GM20431 (cell line): ENCODE results near the gene ZNF575.

Experiments used
- in situ Hi-C: fragments of 300-500 bp; cut with MseI, MboI; formaldehyde crosslinking; loops from one replicate; pipeline ENCODE4 v1.15.0; 2020; ENCODE audit warnings: low sequenced_read_pairs; ENCODE audit not compliant: unreplicated experiment

ZNF575 gene

DNA sequence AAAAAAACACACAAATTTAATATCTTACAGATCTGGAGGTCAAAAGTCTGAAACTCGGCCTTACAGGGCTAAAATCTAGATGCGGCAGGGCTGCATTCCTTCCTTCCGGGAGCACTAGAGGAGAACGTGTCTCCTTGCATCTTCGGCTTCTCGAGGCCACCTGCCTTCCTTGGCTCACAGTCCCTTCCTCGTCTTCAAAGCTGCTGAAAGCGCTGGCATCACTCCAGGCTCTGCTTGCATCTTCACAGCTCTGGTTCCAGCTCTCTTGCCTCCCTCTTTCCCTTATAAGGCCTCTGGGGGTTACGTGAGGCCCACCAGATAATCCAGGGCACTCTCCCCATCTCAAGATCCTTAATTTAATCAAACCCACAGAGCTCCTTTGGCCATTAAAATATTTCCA, 31.8 kb downstream of the ZNF575 start:
- in situ Hi-C loops: no loop called here

- in situ Hi-C loops: no loop called here
Measured at GRCh38 chr19:43569657-43570056, 36.7 kb downstream of the ZNF575 start.

- in situ Hi-C loops: no loop called here
Measured at GRCh38 chr19:43570174-43570791, 37.3 kb downstream of the ZNF575 start.

DNA sequence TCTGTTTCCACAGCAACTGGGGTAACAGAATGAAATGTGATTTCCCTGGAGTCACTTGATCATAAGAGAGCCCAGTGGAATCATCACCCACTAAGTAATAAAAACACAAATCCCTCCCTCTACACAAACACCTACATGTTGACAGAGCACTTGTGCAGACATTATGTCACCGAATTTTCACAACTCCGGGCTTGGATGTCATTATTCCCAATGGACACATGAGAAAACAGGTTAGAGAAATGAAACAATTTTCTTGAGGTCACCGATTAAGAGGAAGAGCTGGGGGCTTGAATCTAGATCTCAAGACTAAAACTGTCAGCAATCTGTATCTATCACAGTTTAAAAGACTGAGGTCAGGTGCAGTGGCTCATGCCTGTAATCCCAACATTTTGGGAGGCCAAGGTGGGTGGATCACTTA, 39.2 kb downstream of the ZNF575 start:
- in situ Hi-C loops: no loop called here

DNA sequence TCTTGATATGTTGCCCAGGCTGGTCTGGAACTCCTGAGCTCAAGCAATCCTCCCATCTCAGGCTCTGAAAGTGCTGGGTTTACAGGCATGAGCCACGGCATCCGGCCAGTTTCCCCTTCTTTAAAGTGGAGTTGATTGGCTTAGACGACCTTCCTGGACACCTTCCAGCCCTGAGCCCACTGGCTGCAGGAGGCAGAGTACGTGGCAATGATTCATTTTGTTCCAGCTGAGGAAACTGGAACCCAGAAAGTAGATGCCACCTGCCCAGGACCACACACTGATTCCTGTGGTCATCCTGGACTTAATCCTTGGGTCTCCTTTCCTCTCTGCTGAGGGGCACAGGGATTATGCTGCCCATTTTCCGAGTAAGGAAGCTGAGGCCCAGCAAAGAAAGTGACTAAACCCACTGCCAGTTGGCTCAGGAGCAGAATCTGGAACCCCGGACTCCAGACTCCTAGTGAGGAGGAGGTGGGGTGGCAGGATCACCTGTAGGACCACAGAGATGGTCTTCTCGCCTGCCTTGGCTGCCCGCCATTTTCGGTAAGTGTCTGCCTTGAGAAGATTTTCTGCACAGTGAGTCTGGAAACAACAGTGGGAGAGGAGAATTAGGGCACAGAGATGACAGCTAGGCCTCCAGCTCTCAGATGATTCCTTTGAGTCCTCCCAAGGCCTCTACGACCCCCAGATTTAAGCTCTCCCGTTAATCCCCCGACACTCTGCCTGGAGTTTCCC, 41.6 kb downstream of the ZNF575 start:
- in situ Hi-C loops: no loop called here

DNA sequence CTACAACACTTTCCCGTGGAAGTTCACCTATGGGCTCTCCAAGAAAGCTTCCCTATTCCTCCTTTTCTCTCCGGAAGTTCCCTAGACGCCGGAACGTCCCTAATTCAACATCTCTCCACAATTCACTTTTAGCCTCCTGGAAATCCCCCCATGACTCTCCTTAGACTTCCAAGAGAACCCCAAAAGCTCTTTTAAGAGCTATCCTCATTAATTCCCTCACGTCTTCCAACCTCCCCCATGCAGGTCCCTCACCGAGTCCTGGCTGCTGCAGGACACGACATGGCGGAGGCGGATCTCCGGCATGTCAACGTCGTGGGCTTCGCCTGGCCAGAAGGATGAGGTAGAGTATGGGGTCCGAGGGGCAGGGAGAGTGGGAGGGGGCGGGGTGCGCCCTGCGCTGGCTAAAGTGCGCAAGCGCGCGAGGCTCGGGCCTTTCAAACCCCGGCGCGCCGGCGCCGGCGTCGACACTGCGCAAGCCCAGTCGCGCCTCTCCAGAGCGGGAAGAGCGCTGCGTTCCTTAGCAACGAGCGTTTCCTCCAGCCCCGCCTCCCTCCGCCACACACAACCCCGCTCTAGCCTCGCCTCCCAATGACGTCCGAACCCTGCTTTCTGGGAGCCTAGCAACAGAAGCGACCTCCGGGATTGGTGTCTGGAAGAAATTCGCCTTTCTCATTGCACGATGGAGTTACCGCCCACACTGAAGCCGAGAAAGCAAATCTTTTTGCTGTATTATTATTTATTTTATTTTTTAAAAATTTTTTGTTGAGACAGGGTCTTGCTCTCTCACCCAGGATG, 42.4 kb downstream of the ZNF575 start, which contains the start of the genes PINLYP and XRCC1:
Gene PINLYP (plus strand): TSS at position 646 of the 795 bp plus-strand sequence. CDS start 1,391 bp downstream, outside the sequence.
Gene XRCC1 (minus strand): TSS at position 372 of the 795 bp plus-strand sequence. CDS start 69 bp downstream, at position 303.
- in situ Hi-C loops: no loop called here

DNA sequence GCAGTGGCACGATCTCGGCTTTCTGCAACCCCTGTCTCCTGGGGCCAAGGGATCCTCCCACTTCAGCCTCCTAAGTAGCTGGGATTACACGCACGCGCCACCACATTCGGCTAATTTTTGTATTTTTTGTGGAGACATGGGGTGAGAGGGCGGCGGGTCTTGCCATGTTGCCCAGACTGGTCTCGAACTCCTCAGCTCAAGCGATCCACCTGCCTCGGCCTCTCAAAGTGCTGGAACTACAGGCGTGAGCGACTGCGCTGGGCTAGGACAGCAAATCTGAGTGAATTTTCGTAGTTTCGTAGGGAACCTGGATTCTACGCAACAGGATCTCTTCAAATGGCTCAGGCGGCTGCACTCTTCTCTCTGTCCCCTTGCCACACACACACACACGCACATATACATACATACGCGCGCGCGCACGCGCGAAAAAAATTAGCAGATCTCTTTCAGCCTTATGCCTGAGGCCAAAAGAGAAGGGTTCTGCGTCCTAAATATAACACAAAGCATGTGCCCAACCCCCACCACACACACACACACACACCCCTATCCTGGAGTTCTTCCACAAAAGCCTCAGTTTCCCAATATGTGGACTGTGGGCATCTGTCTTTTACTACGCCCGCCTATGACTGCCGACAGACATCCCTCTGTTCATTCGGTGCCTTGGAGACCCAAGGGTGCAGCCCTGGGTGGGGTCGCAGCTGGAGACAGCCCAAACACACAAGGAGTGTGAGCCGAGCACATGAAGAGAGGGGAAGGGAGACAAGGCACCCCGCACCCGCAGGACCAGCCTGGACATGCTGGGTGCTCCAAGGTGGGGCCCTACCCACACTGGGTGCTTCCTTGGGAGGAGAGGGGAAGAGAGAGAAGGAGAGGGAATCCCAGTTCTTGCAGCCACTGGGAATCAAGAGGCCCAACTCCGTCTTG, 43.2 kb downstream of the ZNF575 start:
- in situ Hi-C loops: no loop called here

DNA sequence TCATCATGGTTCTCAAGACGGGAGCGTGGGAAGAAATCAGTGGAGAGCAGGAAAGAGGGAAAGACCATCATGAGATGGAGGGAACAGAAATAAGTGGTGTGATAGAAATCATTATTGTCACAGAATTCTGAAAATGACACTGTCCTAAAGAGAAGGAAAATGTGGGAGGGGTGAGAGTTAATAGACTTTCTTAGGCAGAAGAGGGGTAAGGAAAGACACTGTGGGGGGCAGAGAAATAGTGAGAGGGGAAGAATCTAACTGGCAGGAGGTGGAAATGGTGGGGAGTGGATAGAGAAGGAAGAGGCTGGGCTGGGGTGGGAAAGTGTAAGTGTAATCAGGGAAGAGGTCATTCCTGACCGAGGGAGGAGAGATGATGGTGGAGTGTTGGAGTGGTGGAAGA, 45.8 kb downstream of the ZNF575 start:
- in situ Hi-C loops: no loop called here

DNA sequence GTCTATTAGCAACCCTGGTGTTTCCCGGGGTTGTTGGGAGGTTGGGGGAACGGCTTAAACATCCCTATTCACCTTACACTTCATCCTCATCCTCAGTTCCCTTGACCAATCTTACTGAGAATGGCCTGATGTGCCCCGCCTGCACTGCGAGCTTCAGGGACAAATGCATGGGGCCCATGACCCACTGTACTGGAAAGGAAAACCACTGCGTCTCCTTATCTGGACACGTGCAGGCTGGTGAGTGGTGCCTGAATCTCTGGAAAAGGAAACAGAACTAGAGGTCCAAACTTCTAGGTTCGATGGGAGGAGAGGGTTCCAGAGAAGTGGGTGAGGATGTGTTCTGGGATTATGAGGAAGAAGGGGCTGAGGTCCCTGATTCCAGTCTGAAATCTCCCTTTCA, 48.5 kb downstream of the ZNF575 start:
- in situ Hi-C loops: no loop called here

DNA sequence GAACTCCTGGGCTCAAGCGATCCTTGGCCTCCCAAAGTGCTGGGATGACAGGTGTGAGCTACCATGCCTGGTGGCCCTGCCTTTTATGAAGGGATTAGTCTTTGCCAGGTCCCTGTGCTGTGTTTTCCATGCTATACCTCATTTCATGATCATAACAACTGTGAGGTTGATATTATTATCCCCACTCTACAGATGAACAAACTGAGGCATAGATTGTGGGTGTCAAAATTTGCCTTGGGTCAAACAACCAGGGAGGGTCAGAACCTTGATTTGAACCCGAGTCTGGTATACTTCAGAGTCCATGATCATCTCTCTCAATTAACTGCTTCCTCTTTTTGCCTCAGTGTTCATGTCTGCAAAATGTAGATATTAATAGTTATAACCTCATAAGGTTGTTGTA, 49.5 kb downstream of the ZNF575 start:
- in situ Hi-C loops: no loop called here

GRCh38 chr19:43584484-43584883, 51.5 kb downstream of the ZNF575 start:
- in situ Hi-C loops: no loop called here
